Measurements from ENCODE around the gene SAMD14. TPM values are rescaled to one million over a fixed set of nuclear protein-coding genes. Genes with fewer than 3 reads are reported as not detected.

The SAMD14 gene
- total RNA-seq, 2 donors from 2014 or later = 2.5 to 7.4 TPM

DNA sequence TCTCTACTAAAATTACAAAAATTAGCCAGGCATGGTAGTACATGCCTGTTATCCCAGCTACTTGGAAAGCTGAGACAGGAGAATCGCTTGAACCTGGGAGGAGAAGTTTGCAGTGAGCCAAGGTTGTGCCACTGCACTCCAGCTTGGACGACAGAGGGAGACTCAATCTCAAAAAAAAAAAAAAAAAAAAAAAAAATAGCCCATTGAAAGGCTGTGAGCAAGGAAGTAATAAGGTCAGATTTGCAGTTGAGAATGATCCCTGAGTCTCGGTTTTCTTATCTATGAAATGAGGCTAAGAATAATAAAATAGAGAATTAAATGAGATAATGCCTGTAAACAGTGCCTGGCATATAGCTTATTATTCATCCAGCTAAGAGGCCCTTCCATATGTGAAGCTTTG is 36.2 kb downstream of the SAMD14 start:
- DNase-seq (ENCODE audit: low spot score) = no peak
- peaks cover 0 to 6% of the 10 kb centered on the region in 2 donors for H3K36me3 ChIP-seq
- H3K27me3 ChIP-seq (replicated peaks; ENCODE audit: insufficient read depth) = no peaks in the 10 kb centered on the region
- WGBS = 21% methylated on average over 3 of the region's 3 CpGs
- TF ChIP-seq POLR2A (IDR thresholded peaks at IDR 0.05) = no peak
- TF ChIP-seq POLR2AphosphoS5 (IDR thresholded peaks at IDR 0.05) = no peak
- TF ChIP-seq, protein P1, sequence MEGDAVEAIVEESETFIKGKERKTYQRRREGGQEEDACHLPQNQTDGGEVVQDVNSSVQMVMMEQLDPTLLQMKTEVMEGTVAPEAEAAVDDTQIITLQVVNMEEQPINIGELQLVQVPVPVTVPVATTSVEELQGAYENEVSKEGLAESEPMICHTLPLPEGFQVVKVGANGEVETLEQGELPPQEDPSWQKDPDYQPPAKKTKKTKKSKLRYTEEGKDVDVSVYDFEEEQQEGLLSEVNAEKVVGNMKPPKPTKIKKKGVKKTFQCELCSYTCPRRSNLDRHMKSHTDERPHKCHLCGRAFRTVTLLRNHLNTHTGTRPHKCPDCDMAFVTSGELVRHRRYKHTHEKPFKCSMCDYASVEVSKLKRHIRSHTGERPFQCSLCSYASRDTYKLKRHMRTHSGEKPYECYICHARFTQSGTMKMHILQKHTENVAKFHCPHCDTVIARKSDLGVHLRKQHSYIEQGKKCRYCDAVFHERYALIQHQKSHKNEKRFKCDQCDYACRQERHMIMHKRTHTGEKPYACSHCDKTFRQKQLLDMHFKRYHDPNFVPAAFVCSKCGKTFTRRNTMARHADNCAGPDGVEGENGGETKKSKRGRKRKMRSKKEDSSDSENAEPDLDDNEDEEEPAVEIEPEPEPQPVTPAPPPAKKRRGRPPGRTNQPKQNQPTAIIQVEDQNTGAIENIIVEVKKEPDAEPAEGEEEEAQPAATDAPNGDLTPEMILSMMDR (IDR thresholded peaks at IDR 0.05) = no peak
- no peaks in the 10 kb centered on the region for H3K9me3 ChIP-seq
- H3K4me1 ChIP-seq (replicated peaks) = peaks cover 4% of the 10 kb centered on the region
- peak overlapping the region in 1 of 2 donors; percentile 63 for H3K27ac ChIP-seq
- H3K4me3 ChIP-seq = no peak overlapping the region
- intact Hi-C loops (cut with DNase I) = loop anchor here (2.0 to 10.0 kb wide), 2 partner anchors 61 to 203 kb away; partner anchors contain the start of gene PPP1R9B

DNA sequence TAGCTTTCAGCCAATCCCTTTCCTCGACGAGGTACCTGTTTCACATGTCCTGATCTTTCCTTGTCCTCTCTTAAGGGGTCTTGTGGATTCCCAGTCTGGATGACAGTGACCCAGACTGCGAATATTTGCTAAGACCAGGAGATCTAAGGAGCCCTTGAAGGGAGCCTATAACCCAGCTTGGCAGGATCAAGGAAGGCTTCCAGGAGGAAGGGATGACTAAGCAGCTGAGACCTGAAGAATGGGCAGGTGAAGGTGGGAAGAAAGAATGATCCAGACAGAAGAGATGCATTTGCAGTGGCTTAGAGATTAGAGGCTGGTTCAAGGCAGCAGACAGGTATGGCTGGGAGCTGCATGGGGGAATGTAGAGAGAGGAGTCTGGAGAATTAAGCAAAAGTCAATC is 36.7 kb downstream of the SAMD14 start:
- Histone ChIP-seq H3K4me1 (replicated peaks) (peaks cover 4% of the 10 kb centered on the region), H3K27me3 (replicated peaks; ENCODE audit: insufficient read depth) (no peaks in the 10 kb centered on the region), H3K36me3 (peaks cover 0 to 6% of the 10 kb centered on the region in 2 donors), H3K27ac (no peak overlapping the region), H3K4me3 (no peak overlapping the region), H3K9me3 (no peaks in the 10 kb centered on the region)
- 86% methylated on average over 3 of the region's 3 CpGs for WGBS
- TF ChIP-seq, protein P1 (IDR thresholded peaks at IDR 0.05) = no peak
- no peak for TF ChIP-seq POLR2A (IDR thresholded peaks at IDR 0.05)
- TF ChIP-seq POLR2AphosphoS5 (IDR thresholded peaks at IDR 0.05) = no peak
- intact Hi-C loops (cut with DNase I) = loop anchor here (10.0 kb wide), 1 partner anchor 62 kb away; the partner anchor contains the start of gene PPP1R9B
- no peak for DNase-seq (ENCODE audit: low spot score)

DNA sequence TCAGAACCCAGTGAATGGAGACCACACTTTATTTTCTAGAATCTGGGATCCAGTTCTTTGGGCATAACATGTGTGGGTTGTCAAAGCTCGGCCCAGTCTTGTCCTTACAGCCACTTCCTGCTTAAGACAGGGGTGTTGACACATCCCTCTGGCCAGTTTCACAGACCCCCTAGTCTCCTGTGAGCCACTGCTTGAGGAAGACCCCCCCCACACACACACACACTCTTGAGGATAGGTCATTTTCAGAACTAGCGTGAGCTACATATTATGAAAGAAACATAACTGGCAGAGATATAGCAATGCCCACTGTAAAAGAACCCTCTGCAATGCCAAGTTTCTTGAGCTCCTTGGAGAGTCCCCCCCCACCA is 38.1 kb downstream of the SAMD14 start:
- H3K27me3 ChIP-seq (replicated peaks; ENCODE audit: insufficient read depth) = no peaks in the 10 kb centered on the region
- intact Hi-C loops (cut with DNase I) = loop anchor here (10.0 kb wide), 1 partner anchor 63 kb away; the partner anchor contains the start of gene PPP1R9B
- 81% methylated on average over 2 of the region's 2 CpGs for WGBS
- TF ChIP-seq, protein P1 (IDR thresholded peaks at IDR 0.05) = no peak
- TF ChIP-seq POLR2A (IDR thresholded peaks at IDR 0.05) (no peak), POLR2AphosphoS5 (IDR thresholded peaks at IDR 0.05) (no peak)
- no peak overlapping the region for H3K4me3 ChIP-seq
- peaks cover 0 to 6% of the 10 kb centered on the region in 2 donors for H3K36me3 ChIP-seq
- H3K27ac ChIP-seq = no peak overlapping the region
- peaks cover 4% of the 10 kb centered on the region for H3K4me1 ChIP-seq (replicated peaks)
- DNase-seq (ENCODE audit: low spot score) = no peak
- H3K9me3 ChIP-seq = no peaks in the 10 kb centered on the region

DNA sequence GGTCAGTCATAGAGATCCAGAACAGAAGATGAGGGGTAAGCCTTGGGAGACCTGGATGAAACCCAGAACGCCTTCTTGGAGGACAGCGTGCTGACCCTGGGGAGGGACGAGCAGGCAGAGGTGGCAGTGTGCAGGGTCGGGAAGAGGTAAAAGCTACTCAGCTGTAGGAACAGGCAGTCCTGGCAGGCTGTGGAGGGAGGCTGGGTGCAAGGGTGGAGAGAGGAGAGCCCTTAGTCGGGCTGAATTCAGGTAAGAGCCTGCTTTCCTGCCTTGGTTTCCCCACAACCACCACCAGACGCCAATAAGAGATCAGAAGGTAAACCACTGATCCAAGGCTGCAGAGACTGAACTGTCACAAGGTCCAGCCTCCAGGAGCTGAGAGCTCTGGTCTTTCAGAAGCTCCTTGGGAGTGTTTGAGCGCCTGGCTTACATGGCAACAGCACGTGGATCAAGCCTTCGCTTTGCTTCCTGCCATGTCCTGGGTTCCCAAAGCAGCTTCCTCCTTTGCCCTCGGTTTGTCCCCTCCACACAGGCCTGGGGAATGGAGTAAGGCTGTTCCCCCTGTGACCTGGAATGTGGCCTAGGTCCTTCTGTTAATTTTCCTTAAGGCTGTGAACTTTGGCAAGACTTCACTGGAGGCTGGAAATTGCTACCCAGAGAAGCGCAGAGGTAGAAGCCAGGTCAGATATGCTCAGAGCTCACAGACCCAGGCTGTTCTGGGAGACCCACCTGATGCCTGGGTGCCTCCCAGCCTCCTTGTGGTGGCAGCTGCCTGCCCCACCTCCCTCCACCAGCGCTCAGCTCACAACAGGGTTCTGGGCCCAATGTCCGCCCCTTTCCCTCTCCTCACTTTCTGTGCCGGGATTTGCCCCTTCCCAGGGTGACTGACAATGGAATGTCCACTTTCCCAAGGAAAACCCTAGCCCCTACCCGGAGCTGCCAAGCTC is 38.7 kb downstream of the SAMD14 start:
- intact Hi-C loops (cut with DNase I) = loop anchor here (10.0 kb wide), 1 partner anchor 64 kb away; the partner anchor contains the start of gene PPP1R9B
- WGBS = 59% methylated on average over 15 of the region's 15 CpGs

More for the DNA sequence above, 38.7 kb downstream of the SAMD14 start:
- Histone ChIP-seq H3K9me3 (no peaks in the 10 kb centered on the region), H3K27ac (no peak overlapping the region), H3K4me3 (no peak overlapping the region), H3K36me3 (peaks cover 0 to 6% of the 10 kb centered on the region in 2 donors), H3K4me1 (replicated peaks) (peaks cover 4% of the 10 kb centered on the region), H3K27me3 (replicated peaks; ENCODE audit: insufficient read depth) (no peaks in the 10 kb centered on the region)
- no peak for DNase-seq (ENCODE audit: low spot score)
- TF ChIP-seq POLR2AphosphoS5 (IDR thresholded peaks at IDR 0.05) = no peak
- TF ChIP-seq, protein P1 (IDR thresholded peaks at IDR 0.05) = no peak
- no peak for TF ChIP-seq POLR2A (IDR thresholded peaks at IDR 0.05)
